Thymus (tissue), 11 donors: ENCODE results near the gene CDAN1. TPM values are rescaled to one million over a fixed set of nuclear protein-coding genes. Genes with fewer than 3 reads are reported as not detected.

ENCODE experiments used
- DNase-seq, 9 donors: peaks; one replicate each; pipeline ENCODE4 v3.0.0-alpha.2; 2013; ENCODE audit warnings: low spot score in 9 of 9, low read depth in 6 of 9, missing footprints in 1 of 9
- H3K27ac ChIP-seq, 2 donors: one replicate each; pipeline ENCODE4 v1.5.1; 2013; ENCODE audit warnings: control low read depth in 1 of 2, low read depth in 1 of 2, low read length in 1 of 2, mild to moderate bottlenecking in 1 of 2, moderate library complexity in 1 of 2
- H3K27me3 ChIP-seq, 2 donors: one replicate each; pipeline ENCODE4 v1.5.1; 2013; ENCODE audit warnings: low read length in 1 of 2; ENCODE audit not compliant: control insufficient read depth in 2 of 2, insufficient read depth in 1 of 2
- H3K36me3 ChIP-seq, 2 donors: one replicate each; pipeline ENCODE4 v1.5.1; 2013; ENCODE audit warnings: low read length in 1 of 2, mild to moderate bottlenecking in 1 of 2, moderate library complexity in 1 of 2; ENCODE audit not compliant: control insufficient read depth in 2 of 2, insufficient read depth in 2 of 2
- H3K4me1 ChIP-seq, 2 donors: one replicate each; pipeline ENCODE4 v1.5.1; 2013; ENCODE audit warnings: low read length in 2 of 2; ENCODE audit not compliant: control insufficient read depth in 2 of 2, insufficient read depth in 2 of 2
- H3K4me3 ChIP-seq, 2 donors: one replicate each; pipeline ENCODE4 v1.5.1; 2013; ENCODE audit warnings: low read length in 2 of 2, control low read depth in 1 of 2, mild to moderate bottlenecking in 1 of 2
- H3K9me3 ChIP-seq, 2 donors: one replicate each; pipeline ENCODE4 v1.5.1; 2013; ENCODE audit warnings: low read length in 1 of 2, mild to moderate bottlenecking in 1 of 2; ENCODE audit not compliant: control insufficient read depth in 2 of 2, insufficient read depth in 1 of 2
- WGBS: extraction: QIAGEN DNeasy Blood & Tissue Kit; methylation state at CpG from one replicate; pipeline ENCODE4 v1.1.7; 2013; 5-methylcytosine and 5-hydroxymethylcytosine counted together
- polyA plus RNA-seq: library from polyadenylated mRNA; stranded (reverse); fragments of 200-250 nt; gene quantifications from one replicate; pipeline ENCODE4 v1.2.3, GENCODE V29; 2013
- total RNA-seq: library from RNA; stranded (reverse); fragments of 120-200 nt; gene quantifications from one replicate; pipeline ENCODE4 v1.2.4, GENCODE V29; 2013
- donor health status: healthy.

Gene CDAN1
- total and polyA plus RNA-seq, 2 donors, result 8.1 to 14.8 TPM

DNA sequence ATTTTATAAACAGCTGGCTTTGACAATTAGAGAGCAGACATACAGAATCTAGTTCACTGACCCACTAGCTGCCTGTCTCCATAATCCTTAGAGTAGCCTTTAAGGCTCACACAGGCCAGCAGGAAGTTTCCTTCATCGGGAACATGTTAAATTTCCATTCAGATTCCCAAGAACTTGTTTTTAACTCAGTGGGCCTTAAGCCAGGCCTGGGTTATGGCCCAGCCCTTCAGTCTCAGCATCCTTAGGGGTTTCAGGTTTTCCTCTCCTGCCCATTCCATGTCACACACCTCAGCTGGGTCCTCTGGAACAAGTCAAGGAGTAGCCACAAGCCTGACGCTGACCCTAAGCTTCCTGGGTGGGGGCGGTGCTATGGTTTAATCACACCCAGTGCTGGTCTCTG lies 15.0 kb downstream of the CDAN1 start:
- H3K4me3 ChIP-seq, result no peak overlapping the region
- H3K27ac ChIP-seq, result no peak overlapping the region
- WGBS, result 80% methylated on average over 3 of the region's 3 CpGs
- H3K4me1 ChIP-seq, result no peaks in the 10 kb centered on the region
- no peaks in the 10 kb centered on the region for H3K9me3 ChIP-seq
- no peaks in the 10 kb centered on the region for H3K27me3 ChIP-seq
- peaks cover 65 to 69% of the 10 kb centered on the region in 2 donors for H3K36me3 ChIP-seq
- DNase-seq, result no peak

GRCh38 chr15:42721016-42721415 lies 15.9 kb downstream of the CDAN1 start:
- H3K4me3 ChIP-seq, result no peak overlapping the region
- 88% methylated on average over 6 of the region's 6 CpGs for WGBS

DNA sequence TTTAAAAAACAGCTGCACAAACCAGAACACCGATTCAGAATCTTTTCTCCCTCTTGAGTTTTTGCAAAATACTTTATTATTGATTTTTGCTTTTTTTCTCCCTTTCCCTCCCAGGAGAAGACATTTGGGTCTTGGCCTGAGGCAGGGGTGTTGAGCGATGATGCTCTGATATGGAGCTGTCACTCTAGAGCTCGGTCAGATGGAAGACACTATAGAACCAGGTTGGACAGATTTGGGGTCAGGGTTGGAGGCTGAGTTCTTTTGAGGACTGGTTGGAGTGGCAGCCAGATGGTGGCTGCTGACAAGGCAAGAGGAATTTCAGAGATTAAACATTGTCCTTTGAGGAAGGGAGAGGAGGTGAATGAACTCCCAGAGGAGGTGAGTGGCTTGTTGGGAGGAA lies 16.9 kb downstream of the CDAN1 start:
- no peaks in the 10 kb centered on the region for H3K27me3 ChIP-seq
- no peak for DNase-seq
- H3K4me3 ChIP-seq, result no peak overlapping the region
- H3K4me1 ChIP-seq, result no peaks in the 10 kb centered on the region
- no peaks in the 10 kb centered on the region for H3K9me3 ChIP-seq
- H3K27ac ChIP-seq, result no peak overlapping the region
- 95% methylated on average over 3 of the region's 3 CpGs for WGBS
- peaks cover 48 to 51% of the 10 kb centered on the region in 2 donors for H3K36me3 ChIP-seq

More at GRCh38 chr15:42721016-42721415, 15.9 kb downstream of the CDAN1 start:
- no peak for DNase-seq
- H3K9me3 ChIP-seq, result no peaks in the 10 kb centered on the region
- H3K4me1 ChIP-seq, result no peaks in the 10 kb centered on the region
- peaks cover 56 to 61% of the 10 kb centered on the region in 2 donors for H3K36me3 ChIP-seq
- H3K27me3 ChIP-seq, result no peaks in the 10 kb centered on the region
- H3K27ac ChIP-seq, result no peak overlapping the region

DNA sequence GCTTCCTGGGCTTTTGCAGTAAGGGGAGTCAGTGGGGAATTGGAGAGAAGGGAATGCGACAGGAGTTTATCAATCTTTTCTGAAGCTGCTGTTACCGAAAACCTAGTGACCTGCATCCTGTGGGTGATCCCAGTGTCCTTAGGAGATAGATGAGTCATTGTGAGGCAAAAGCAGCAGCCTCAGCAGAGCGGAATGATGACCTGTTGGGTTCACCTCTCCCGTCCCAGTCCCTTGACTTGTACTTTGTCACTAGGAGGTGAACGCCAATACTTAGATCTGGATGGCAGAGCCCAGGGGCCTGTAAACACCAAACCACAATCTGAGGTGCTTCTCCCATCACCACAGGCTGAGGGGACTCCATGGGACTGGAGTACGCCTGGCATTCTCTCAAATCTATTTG lies 17.9 kb downstream of the CDAN1 start:
- WGBS, result 82% methylated on average over 6 of the region's 6 CpGs
- Histone ChIP-seq H3K9me3 (no peaks in the 10 kb centered on the region), H3K4me3 (no peak overlapping the region), H3K27ac (no peak overlapping the region), H3K27me3 (no peaks in the 10 kb centered on the region), H3K4me1 (no peaks in the 10 kb centered on the region), H3K36me3 (peaks cover 38 to 41% of the 10 kb centered on the region in 2 donors)
- no peak for DNase-seq

- Histone ChIP-seq H3K27ac (no peak overlapping the region), H3K4me3 (no peak overlapping the region), H3K36me3 (peaks cover 20 to 23% of the 10 kb centered on the region in 2 donors), H3K27me3 (no peaks in the 10 kb centered on the region), H3K4me1 (no peaks in the 10 kb centered on the region), H3K9me3 (no peaks in the 10 kb centered on the region)
- DNase-seq, result no peak
- WGBS, result 99% methylated on average over 2 of the region's 2 CpGs
Measured at GRCh38 chr15:42716626-42717025, 20.3 kb downstream of the CDAN1 start.

GRCh38 chr15:42716125-42716524 lies 20.8 kb downstream of the CDAN1 start:
- Histone ChIP-seq H3K4me1 (no peaks in the 10 kb centered on the region), H3K27ac (no peak overlapping the region), H3K36me3 (peaks cover 20 to 23% of the 10 kb centered on the region in 2 donors), H3K27me3 (no peaks in the 10 kb centered on the region), H3K9me3 (no peaks in the 10 kb centered on the region), H3K4me3 (no peak overlapping the region)
- WGBS, result 99% methylated on average over 5 of the region's 5 CpGs
- DNase-seq, result no peak

- DNase-seq, result no peak
- H3K9me3 ChIP-seq, result no peaks in the 10 kb centered on the region
- no peaks in the 10 kb centered on the region for H3K27me3 ChIP-seq
- H3K4me3 ChIP-seq, result no peak overlapping the region
- H3K4me1 ChIP-seq, result no peaks in the 10 kb centered on the region
- no peak overlapping the region for H3K27ac ChIP-seq
- WGBS, result 93% methylated on average over 4 of the region's 4 CpGs
- H3K36me3 ChIP-seq, result no peaks in the 10 kb centered on the region
Measured at GRCh38 chr15:42712584-42712983, 24.3 kb downstream of the CDAN1 start.

- Histone ChIP-seq H3K36me3 (no peaks in the 10 kb centered on the region), H3K27ac (no peak overlapping the region), H3K27me3 (no peaks in the 10 kb centered on the region), H3K4me1 (no peaks in the 10 kb centered on the region), H3K4me3 (no peak overlapping the region), H3K9me3 (no peaks in the 10 kb centered on the region)
- WGBS, result 97% methylated on average over 3 of the region's 3 CpGs
- DNase-seq, result no peak
Measured at GRCh38 chr15:42711746-42712145, 25.2 kb downstream of the CDAN1 start.

DNA sequence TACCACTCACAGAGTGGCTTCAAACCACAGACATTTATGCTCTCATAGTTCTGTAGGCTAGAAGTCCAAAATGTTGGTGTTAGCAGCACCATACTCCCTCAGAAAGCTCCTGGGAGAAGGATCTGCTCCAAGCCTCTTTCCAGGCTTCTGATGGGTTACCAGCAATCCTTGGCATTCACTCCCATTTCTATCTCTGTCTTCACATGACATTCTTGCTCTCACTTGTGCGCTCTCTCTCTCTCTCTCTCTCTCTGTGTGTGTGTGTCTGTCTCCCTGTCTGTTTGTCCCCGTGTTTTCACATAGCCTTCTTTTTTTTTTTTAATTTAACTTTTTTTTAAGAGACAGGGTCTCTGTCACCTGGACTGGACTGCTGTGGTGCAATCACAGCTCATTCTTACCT lies 26.3 kb downstream of the CDAN1 start:
- Histone ChIP-seq H3K27ac (no peak overlapping the region), H3K9me3 (no peaks in the 10 kb centered on the region), H3K4me1 (no peaks in the 10 kb centered on the region), H3K27me3 (no peaks in the 10 kb centered on the region), H3K36me3 (no peaks in the 10 kb centered on the region), H3K4me3 (no peak overlapping the region)
- no peak for DNase-seq
- WGBS, result 95% methylated on average over 2 of the region's 2 CpGs
